Epithelial cell of prostate (primary cell): ENCODE measurements around the gene CIB4.

ENCODE experiments used
- DNase-seq: peaks from one replicate; pipeline ENCODE4 v3.0.0-alpha.2; 2011; ENCODE audit warnings: low read depth, low spot score
- H3K27ac ChIP-seq: fragments of 450-650 bp; 2 replicates; pipeline ENCODE4 v1.5.1; 2017; ENCODE audit warnings: mild to moderate bottlenecking

CIB4 gene

GRCh38 chr2:26560892-26561291 lies 80.3 kb downstream of the CIB4 start:
- DNase-seq, result no peak

GRCh38 chr2:26559556-26559955 lies 81.6 kb downstream of the CIB4 start:
- no peak for DNase-seq

More at GRCh38 chr2:26560892-26561291, 80.3 kb downstream of the CIB4 start:
- H3K27ac ChIP-seq, result no peak overlapping the region

GRCh38 chr2:26559044-26559405 lies 82.1 kb downstream of the CIB4 start:
- no peak for DNase-seq
- no peak overlapping the region for H3K27ac ChIP-seq

More at GRCh38 chr2:26559556-26559955, 81.6 kb downstream of the CIB4 start:
- no peak overlapping the region for H3K27ac ChIP-seq

GRCh38 chr2:26558271-26559043 lies 82.7 kb downstream of the CIB4 start:
- no peak overlapping the region for H3K27ac ChIP-seq

GRCh38 chr2:26557244-26557925 lies 83.8 kb downstream of the CIB4 start:
- H3K27ac ChIP-seq, result no peak overlapping the region
- DNase-seq, result no peak

More at GRCh38 chr2:26558271-26559043, 82.7 kb downstream of the CIB4 start:
- no peak for DNase-seq

- H3K27ac ChIP-seq, result no peak overlapping the region
- DNase-seq, result no peak
Observed at GRCh38 chr2:26556309-26557243, 84.6 kb downstream of the CIB4 start.

- H3K27ac ChIP-seq, result no peak overlapping the region
- DNase-seq, result no peak
Observed at GRCh38 chr2:26555246-26556133, 85.7 kb downstream of the CIB4 start.

GRCh38 chr2:26552641-26553374 lies 88.4 kb downstream of the CIB4 start:
- DNase-seq, result no peak
- H3K27ac ChIP-seq, result no peak overlapping the region

GRCh38 chr2:26550276-26551015 lies 90.7 kb downstream of the CIB4 start:
- H3K27ac ChIP-seq, result no peak overlapping the region
- no peak for DNase-seq

- H3K27ac ChIP-seq, result no peak overlapping the region
- DNase-seq, result no peak
Observed at GRCh38 chr2:26542676-26543505, 98.3 kb downstream of the CIB4 start.

- H3K27ac ChIP-seq, result no peak overlapping the region
- no peak for DNase-seq
Observed at GRCh38 chr2:26542194-26542455, 99.0 kb downstream of the CIB4 start.

GRCh38 chr2:26541401-26542193 lies 99.6 kb downstream of the CIB4 start:
- DNase-seq, result no peak
- H3K27ac ChIP-seq, result no peak overlapping the region

- no peak overlapping the region for H3K27ac ChIP-seq
- no peak for DNase-seq
Observed at GRCh38 chr2:26540961-26541360, 100.2 kb downstream of the CIB4 start.

- no peak for DNase-seq
- no peak overlapping the region for H3K27ac ChIP-seq
Observed at GRCh38 chr2:26540306-26540705, 100.9 kb downstream of the CIB4 start.

GRCh38 chr2:26537826-26538475 lies 103.2 kb downstream of the CIB4 start:
- H3K27ac ChIP-seq, result no peak overlapping the region
- DNase-seq, result no peak

GRCh38 chr2:26537069-26537825 lies 103.9 kb downstream of the CIB4 start:
- no peak for DNase-seq
- no peak overlapping the region for H3K27ac ChIP-seq
